CD14-positive monocyte (primary cell): ENCODE data around the gene UBXN6. TPM values are rescaled to one million over a fixed set of nuclear protein-coding genes. Genes with fewer than 3 reads are reported as not detected.

Source experiments
- DNase-seq, 3 donors: peaks; one replicate each; pipeline ENCODE4 v3.0.0-alpha.2; 2011 to 2022
- H2AFZ ChIP-seq: 2 replicates; pipeline ENCODE4 v1.6.0; 2012; ENCODE audit warnings: mild to moderate bottlenecking, low read depth, low read length, inconsistent platforms; ENCODE audit not compliant: insufficient read depth, poor library complexity, severe bottlenecking
- H3K27ac ChIP-seq, 2 donors: 1 replicate in 1 of 2; 2 replicates in 1 of 2; pipeline ENCODE4 v1.5.1; 2012 to 2013; ENCODE audit warnings: low read length in 2 of 2, control low read depth in 1 of 2, inconsistent platforms in 1 of 2, low read depth in 1 of 2, mild to moderate bottlenecking in 1 of 2
- H3K27me3 ChIP-seq, 2 donors: one replicate each; pipeline versions ENCODE4 v1.6.0 to v1.6.1; 2011 to 2013; ENCODE audit warnings: low read length in 2 of 2; ENCODE audit not compliant: control insufficient read depth in 2 of 2, insufficient read depth in 2 of 2
- H3K36me3 ChIP-seq, 2 donors: replicated peaks in 1 of 2; 1 replicate in 1 of 2; 2 replicates in 1 of 2; pipeline versions ENCODE4 v1.5.1 to v1.6.1; 2012 to 2013; ENCODE audit warnings: low read length in 2 of 2, control low read depth in 1 of 2, inconsistent platforms in 1 of 2, mild to moderate bottlenecking in 1 of 2; ENCODE audit not compliant: insufficient read depth in 2 of 2, control insufficient read depth in 1 of 2
- H3K4me1 ChIP-seq, 2 donors: 1 replicate in 1 of 2; 2 replicates in 1 of 2; pipeline versions ENCODE4 v1.5.1 to v1.6.1; 2012 to 2013; ENCODE audit warnings: low read length in 2 of 2, control low read depth in 1 of 2, inconsistent platforms in 1 of 2, mild to moderate bottlenecking in 1 of 2, moderate library complexity in 1 of 2; ENCODE audit not compliant: insufficient read depth in 2 of 2, control insufficient read depth in 1 of 2
- H3K4me2 ChIP-seq: replicated peaks from 2 replicates; pipeline ENCODE3; 2012; ENCODE audit warnings: low read length, moderate library complexity, mild to moderate bottlenecking; ENCODE audit not compliant: poor library complexity, severe bottlenecking; ENCODE audit errors: extremely low read depth
- H3K4me3 ChIP-seq, 3 experiments: fragments of 200-600 bp in 1 of 3; sonication (generic) in 1 of 3; replicated peaks in 1 of 3; 1 replicate in 2 of 3; 2 replicates in 1 of 3; pipeline ENCODE4 v1.5.1; 2011 to 2013; ENCODE audit warnings: low read length in 3 of 3, mild to moderate bottlenecking in 3 of 3, control low read depth in 2 of 3, low read depth in 2 of 3, inconsistent platforms in 1 of 3, moderate library complexity in 1 of 3
- H3K79me2 ChIP-seq: 2 replicates; pipeline ENCODE4 v1.6.0; 2012; ENCODE audit warnings: mild to moderate bottlenecking, control low read depth, inconsistent platforms, low read length, moderate library complexity; ENCODE audit not compliant: insufficient read depth
- H3K9ac ChIP-seq: 2 replicates; pipeline ENCODE4 v1.6.0; 2017; ENCODE audit warnings: low read length, mild to moderate bottlenecking; ENCODE audit not compliant: insufficient read depth, poor library complexity, severe bottlenecking
- H3K9me3 ChIP-seq, 2 donors: replicated peaks in 1 of 2; 1 replicate in 1 of 2; 2 replicates in 1 of 2; pipeline versions ENCODE4 v1.5.1 to v1.6.1; 2012 to 2013; ENCODE audit warnings: low read length in 2 of 2, control low read depth in 1 of 2; ENCODE audit not compliant: control insufficient read depth in 1 of 2, insufficient read depth in 1 of 2
- H4K20me1 ChIP-seq: 2 replicates; pipeline ENCODE4 v1.6.0; 2012; ENCODE audit warnings: mild to moderate bottlenecking, low read length, control low read depth, moderate library complexity; ENCODE audit not compliant: insufficient read depth
- H3K27ac Mint-ChIP-seq, 7 donors: one replicate each; pipeline ENCODE4 v1.8.0; 2020; ENCODE audit warnings: mild to moderate bottlenecking in 7 of 7, mixed read lengths in 7 of 7, moderate library complexity in 6 of 7, inconsistent platforms in 2 of 7
- H3K27me3 Mint-ChIP-seq, 3 donors: one replicate each; pipeline ENCODE4 v1.8.0; 2021 to 2022; ENCODE audit warnings: low read depth in 3 of 3, mild to moderate bottlenecking in 3 of 3, mixed read lengths in 3 of 3, moderate library complexity in 3 of 3, inconsistent platforms in 1 of 3
- H3K36me3 Mint-ChIP-seq, 2 donors: one replicate each; pipeline ENCODE4 v1.8.0; 2020; ENCODE audit warnings: mixed read lengths in 2 of 2, inconsistent platforms in 1 of 2, mild to moderate bottlenecking in 1 of 2
- H3K4me1 Mint-ChIP-seq: one replicate; pipeline ENCODE4 v1.8.0; 2020; ENCODE audit warnings: mild to moderate bottlenecking, mixed read lengths
- H3K4me3 Mint-ChIP-seq, 2 donors: one replicate each; pipeline ENCODE4 v1.8.0; 2020; ENCODE audit warnings: mild to moderate bottlenecking in 2 of 2, mixed read lengths in 2 of 2, moderate library complexity in 1 of 2
- H3K9me3 Mint-ChIP-seq, 7 donors: one replicate each; pipeline ENCODE4 v1.8.0; 2020 to 2022; ENCODE audit warnings: mixed read lengths in 7 of 7, mild to moderate bottlenecking in 6 of 7, moderate library complexity in 6 of 7, inconsistent platforms in 2 of 7
- CTCF ChIP-seq: fragments of 200-600 bp; IDR thresholded peaks from one replicate; pipeline ENCODE4 v1.8.0; 2022; ENCODE audit warnings: antibody characterized with exemption, mild to moderate bottlenecking
- WGBS: methylation state at CpG from one replicate; pipeline ENCODE4 v1.1.5; 2013; ENCODE audit warnings: missing lambda C conversion rate; ENCODE audit not compliant: insufficient coverage; 5-methylcytosine and 5-hydroxymethylcytosine counted together
- intact Hi-C, 2 donors: fragments of 100-400 bp; cut with micrococcal nuclease; formaldehyde crosslinking; loops; one replicate each; pipeline versions ENCODE4 v1.15.0 to v1.15.1; 2023
- polyA plus RNA-seq, 3 donors: library from polyadenylated mRNA; depleted of rRNA in 1 of 3; unstranded in 2 of 3; stranded (reverse) in 1 of 3; fragments of 300-500 nt in 2 of 3; fragments of >200 nt in 1 of 3; fragmentation: Illumina TruSeq in 2 of 3; gene quantifications; 1 replicate in 2 of 3; 2 replicates in 1 of 3; pipeline ENCODE4 v1.2.3, GENCODE V29; 2012 to 2021

UBXN6 gene
- polyA plus RNA-seq, 3 donors, result 3.8 to 64.5 (median 5.4) TPM

- no peaks in the 10 kb centered on the region for H3K4me1 Mint-ChIP-seq
- no peak for TF ChIP-seq CTCF
- H3K27ac Mint-ChIP-seq, result no peak overlapping the region
- H3K36me3 Mint-ChIP-seq, result peaks cover 32 to 53% of the 10 kb centered on the region in 2 donors
- no peaks in the 10 kb centered on the region for H3K27me3 ChIP-seq
- H3K9me3 Mint-ChIP-seq, result no peaks in the 10 kb centered on the region
- no peak overlapping the region for H3K4me3 Mint-ChIP-seq
- no peak for DNase-seq
- H3K27me3 Mint-ChIP-seq, result no peaks in the 10 kb centered on the region
- H3K79me2 ChIP-seq, result no peaks in the 10 kb centered on the region
- H3K4me1 ChIP-seq, result no peaks in the 10 kb centered on the region
- no peak overlapping the region for H3K4me2 ChIP-seq
- no peak overlapping the region for H3K27ac ChIP-seq
- intact Hi-C loops, result no loop called here
- H3K4me3 ChIP-seq, result no peak overlapping the region
- no peaks in the 10 kb centered on the region for H4K20me1 ChIP-seq
- no peak overlapping the region for H3K9ac ChIP-seq
- WGBS, result 94% methylated on average over 23 of the region's 25 CpGs
- no peak overlapping the region for H2AFZ ChIP-seq
- H3K9me3 ChIP-seq, result no peaks in the 10 kb centered on the region
- H3K36me3 ChIP-seq, result peaks cover 77 to 87% of the 10 kb centered on the region in 2 donors
These were observed 40.3 kb upstream of the UBXN6 start for GRCh38 chr19:4497770-4498389.

GRCh38 chr19:4496304-4496703, 38.7 kb upstream of the UBXN6 start:
- DNase-seq, result no peak
- Histone ChIP-seq H3K79me2 (no peaks in the 10 kb centered on the region), H3K9me3 (no peaks in the 10 kb centered on the region), H2AFZ (no peak overlapping the region), H3K27me3 (no peaks in the 10 kb centered on the region), H3K36me3 (peaks cover 75 to 87% of the 10 kb centered on the region in 2 donors), H4K20me1 (no peaks in the 10 kb centered on the region), H3K4me3 (no peak overlapping the region), H3K4me1 (no peaks in the 10 kb centered on the region), H3K4me2 (no peak overlapping the region), H3K9ac (no peak overlapping the region), H3K27ac (no peak overlapping the region)
- Mint-ChIP-seq H3K27ac (no peak overlapping the region), H3K36me3 (peaks cover 18 to 45% of the 10 kb centered on the region in 2 donors), H3K4me1 (no peaks in the 10 kb centered on the region), H3K9me3 (no peaks in the 10 kb centered on the region), H3K4me3 (no peak overlapping the region), H3K27me3 (no peaks in the 10 kb centered on the region)
- intact Hi-C loops, result no loop called here
- no peak for TF ChIP-seq CTCF
- 89% methylated on average over 14 of the region's 18 CpGs for WGBS
